H9 (cell line): ENCODE results near the gene CDK14. TPM values are rescaled to one million over a fixed set of nuclear protein-coding genes. Genes with fewer than 3 reads are reported as not detected.

Experiments used
- DNase-seq: peaks from one replicate; pipeline ENCODE4 v3.0.0-alpha.2; 2017
- H2AFZ ChIP-seq: one replicate; pipeline ENCODE4 v1.6.1; 2013; ENCODE audit warnings: mild to moderate bottlenecking, low read length, control low read depth, moderate library complexity
- H2AK5ac ChIP-seq: 2 replicates; pipeline ENCODE4 v1.6.1; 2013; ENCODE audit warnings: low read length, control low read depth, mixed read lengths; ENCODE audit not compliant: insufficient read length
- H2BK120ac ChIP-seq: one replicate; pipeline ENCODE4 v1.6.1; 2013; ENCODE audit warnings: low read depth, mild to moderate bottlenecking, low read length, control low read depth, inconsistent platforms; ENCODE audit not compliant: poor library complexity, severe bottlenecking
- H2BK12ac ChIP-seq: 2 replicates; pipeline ENCODE4 v1.6.1; 2013; ENCODE audit warnings: low read length, control low read depth, mixed read lengths, low read depth; ENCODE audit not compliant: insufficient read length
- H2BK15ac ChIP-seq: 2 replicates; pipeline ENCODE4 v1.6.1; 2013; ENCODE audit warnings: low read depth, low read length, control low read depth
- H2BK20ac ChIP-seq: one replicate; pipeline ENCODE4 v1.6.1; 2013; ENCODE audit warnings: low read depth, mild to moderate bottlenecking, low read length, control low read depth, inconsistent platforms; ENCODE audit not compliant: poor library complexity, severe bottlenecking
- H2BK5ac ChIP-seq: 2 replicates; pipeline ENCODE4 v1.6.1; 2013; ENCODE audit warnings: low read length, control low read depth, mixed read lengths; ENCODE audit not compliant: insufficient read length
- H3K14ac ChIP-seq: 2 replicates; pipeline ENCODE4 v1.6.1; 2013; ENCODE audit warnings: low read length, control low read depth; ENCODE audit not compliant: insufficient read depth
- H3K18ac ChIP-seq: 2 replicates; pipeline ENCODE4 v1.6.1; 2013; ENCODE audit warnings: low read depth, mild to moderate bottlenecking, mixed read lengths, low read length, control low read depth; ENCODE audit not compliant: insufficient read length
- H3K23ac ChIP-seq: 2 replicates; pipeline ENCODE4 v1.6.1; 2013; ENCODE audit warnings: low read length, control low read depth, mixed read lengths, low read depth; ENCODE audit not compliant: insufficient read length
- H3K23me2 ChIP-seq: 2 replicates; pipeline ENCODE4 v1.6.1; 2013; ENCODE audit warnings: low read depth, mild to moderate bottlenecking, mixed read lengths, low read length, control low read depth; ENCODE audit not compliant: insufficient read length, poor library complexity, severe bottlenecking
- H3K27ac ChIP-seq: 2 replicates; pipeline ENCODE4 v1.5.1; 2013; ENCODE audit warnings: low read length, control low read depth, mixed read lengths, low read depth; ENCODE audit not compliant: insufficient read length
- H3K27me3 ChIP-seq: 2 replicates; pipeline ENCODE4 v1.6.1; 2013; ENCODE audit warnings: low read length, control low read depth, inconsistent platforms; ENCODE audit not compliant: insufficient read depth
- H3K4ac ChIP-seq: 2 replicates; pipeline ENCODE4 v1.6.1; 2013; ENCODE audit warnings: low read depth, mild to moderate bottlenecking, control low read depth, inconsistent platforms, low read length, moderate library complexity
- H3K4me1 ChIP-seq: 2 replicates; pipeline ENCODE4 v1.6.1; 2013; ENCODE audit warnings: low read length, control low read depth, inconsistent platforms; ENCODE audit not compliant: insufficient read depth
- H3K4me2 ChIP-seq: 2 replicates; pipeline ENCODE4 v1.6.1; 2013; ENCODE audit warnings: low read length, control low read depth, mixed read lengths; ENCODE audit not compliant: insufficient read length, insufficient read depth
- H3K56ac ChIP-seq: 2 replicates; pipeline ENCODE4 v1.6.1; 2013; ENCODE audit warnings: low read depth, mild to moderate bottlenecking, mixed read lengths, low read length, control low read depth; ENCODE audit not compliant: insufficient read length
- H3K79me1 ChIP-seq: 2 replicates; pipeline ENCODE4 v1.6.1; 2013; ENCODE audit warnings: low read depth, mild to moderate bottlenecking, moderate library complexity, low read length, control low read depth, inconsistent platforms; ENCODE audit not compliant: insufficient read depth, poor library complexity, severe bottlenecking
- H3K79me2 ChIP-seq: 2 replicates; pipeline ENCODE4 v1.6.1; 2013; ENCODE audit warnings: low read length, control low read depth, inconsistent platforms; ENCODE audit not compliant: insufficient read depth
- H3K9ac ChIP-seq: 2 replicates; pipeline ENCODE4 v1.6.1; 2013; ENCODE audit warnings: low read length, control low read depth, mixed read lengths; ENCODE audit not compliant: insufficient read length; ENCODE audit errors: extremely low read depth
- H3K9me3 ChIP-seq: one replicate; pipeline ENCODE4 v1.6.1; 2013; ENCODE audit warnings: low read depth, low read length, inconsistent platforms; ENCODE audit not compliant: control insufficient read depth
- H3T11ph ChIP-seq: one replicate; pipeline ENCODE4 v1.6.1; 2013; ENCODE audit warnings: mild to moderate bottlenecking, low read length, control low read depth, inconsistent platforms
- H4K20me1 ChIP-seq: one replicate; pipeline ENCODE4 v1.6.1; 2013; ENCODE audit not compliant: control insufficient read depth, insufficient read length, insufficient read depth
- H4K5ac ChIP-seq: 2 replicates; pipeline ENCODE4 v1.6.1; 2013; ENCODE audit warnings: low read depth, mild to moderate bottlenecking, mixed read lengths, low read length, control low read depth; ENCODE audit not compliant: insufficient read length
- H4K8ac ChIP-seq: replicated peaks from 2 replicates; pipeline ENCODE4 v1.6.1; 2013; ENCODE audit warnings: low read length, control low read depth, mixed read lengths, low read depth; ENCODE audit not compliant: insufficient read length
- H4K91ac ChIP-seq: 2 replicates; pipeline ENCODE4 v1.6.1; 2013; ENCODE audit warnings: low read depth, mild to moderate bottlenecking, moderate library complexity, mixed read lengths, low read length, control low read depth; ENCODE audit not compliant: insufficient read length
- H3K27ac Mint-ChIP-seq, 3 experiments: 2 replicates in 2 of 3; 3 replicates in 1 of 3; pipeline ENCODE4 v1.8.0; 2020 to 2021; ENCODE audit warnings: mixed read lengths in 3 of 3, mild to moderate bottlenecking in 1 of 3, moderate library complexity in 1 of 3
- H3K27me3 Mint-ChIP-seq: 2 replicates; pipeline ENCODE4 v1.8.0; 2021; ENCODE audit warnings: low read depth, mild to moderate bottlenecking, moderate library complexity, mixed read lengths
- H3K36me3 Mint-ChIP-seq, 3 experiments: 2 replicates in 2 of 3; 3 replicates in 1 of 3; pipeline ENCODE4 v1.8.0; 2020 to 2021; ENCODE audit warnings: low read depth in 3 of 3, mixed read lengths in 3 of 3; ENCODE audit not compliant: insufficient read depth in 1 of 3
- H3K4me1 Mint-ChIP-seq, 2 experiments: 2 replicates each; pipeline ENCODE4 v1.8.0; 2020; ENCODE audit warnings: mixed read lengths in 2 of 2
- H3K4me3 Mint-ChIP-seq, 2 experiments: 2 replicates in 1 of 2; 3 replicates in 1 of 2; pipeline ENCODE4 v1.8.0; 2020 to 2021; ENCODE audit warnings: mild to moderate bottlenecking in 2 of 2, mixed read lengths in 2 of 2, moderate library complexity in 1 of 2
- H3K9me3 Mint-ChIP-seq, 2 experiments: 2 replicates in 1 of 2; 3 replicates in 1 of 2; pipeline ENCODE4 v1.8.0; 2020; ENCODE audit warnings: mild to moderate bottlenecking in 2 of 2, mixed read lengths in 2 of 2, moderate library complexity in 1 of 2
- CTCF ChIP-seq: fragments of 200-600 bp; sonication (generic); conservative IDR thresholded peaks from 3 replicates; pipeline ENCODE4 v1.8.0; 2021; ENCODE audit warnings: antibody characterized with exemption, mild to moderate bottlenecking
- WGBS: extraction: QIAGEN DNeasy Blood & Tissue Kit; methylation state at CpG from one replicate; pipeline ENCODE4 v1.1.7; 2013; ENCODE audit warnings: missing lambda C conversion rate, low lambda C conversion rate, mixed read lengths; ENCODE audit not compliant: insufficient read length; ENCODE audit errors: extremely low coverage; 5-methylcytosine and 5-hydroxymethylcytosine counted together
- total RNA-seq: library from RNA; stranded (reverse); gene quantifications from 2 replicates; pipeline ENCODE4 v1.2.1, GENCODE V29; 2021

CDK14 gene
- total RNA-seq, 1 experiment from 2014 or later = 23.9 TPM

GRCh38 chr7:90836937-90837336 is 240.8 kb downstream of the CDK14 start:
- H3K23me2 ChIP-seq = no peaks in the 10 kb centered on the region
- H2BK120ac ChIP-seq = no peak overlapping the region
- H2AFZ ChIP-seq = no peak overlapping the region
- no peak overlapping the region for H4K8ac ChIP-seq
- no peak overlapping the region for H3K56ac ChIP-seq
- no peak overlapping the region for H2BK12ac ChIP-seq
- H3K23ac ChIP-seq = no peak overlapping the region
- H3K4me3 Mint-ChIP-seq = no peak overlapping the region
- H3K4me1 Mint-ChIP-seq = peaks cover 6 to 14% of the 10 kb centered on the region in 2 experiments
- no peak overlapping the region for H3K14ac ChIP-seq
- DNase-seq = no peak
- no CpG with 5 or more reads among the region's 2 CpGs for WGBS
- H3K27me3 Mint-ChIP-seq = no peaks in the 10 kb centered on the region
- no peak overlapping the region for H2BK5ac ChIP-seq
- no peak for TF ChIP-seq CTCF
- H3T11ph ChIP-seq = no peak overlapping the region
- no peaks in the 10 kb centered on the region for H3K27me3 ChIP-seq
- H3K27ac Mint-ChIP-seq = no peak overlapping the region
- H3K9ac ChIP-seq = no peak overlapping the region
- no peak overlapping the region for H2AK5ac ChIP-seq
- no peak overlapping the region for H3K27ac ChIP-seq
- H3K9me3 ChIP-seq = no peaks in the 10 kb centered on the region
- H3K36me3 Mint-ChIP-seq = peaks cover 16 to 19% (median 19%) of the 10 kb centered on the region in 3 experiments
- H4K20me1 ChIP-seq = no peaks in the 10 kb centered on the region
- H3K79me1 ChIP-seq = no peaks in the 10 kb centered on the region
- no peak overlapping the region for H3K4ac ChIP-seq
- H3K18ac ChIP-seq = no peak overlapping the region
- H2BK20ac ChIP-seq = no peak overlapping the region
- H3K79me2 ChIP-seq = no peaks in the 10 kb centered on the region
- no peak overlapping the region for H2BK15ac ChIP-seq
- H3K9me3 Mint-ChIP-seq = peaks cover 15 to 18% of the 10 kb centered on the region in 2 experiments; a peak in 4 of 5 replicates
- no peak overlapping the region for H3K4me2 ChIP-seq
- no peaks in the 10 kb centered on the region for H3K4me1 ChIP-seq
- no peak overlapping the region for H4K5ac ChIP-seq
- H4K91ac ChIP-seq = no peak overlapping the region
